GM20431 (cell line): Measurements from ENCODE around the gene TSPAN31.
"Not testable (repeated sequence)": the region's sequence is repeated elsewhere in the genome, so short reads cannot be mapped to it uniquely, and the experiment has no call there.

Source experiments
- in situ Hi-C: fragments of 300-500 bp; cut with MseI, MboI; formaldehyde crosslinking; loops from one replicate; pipeline ENCODE4 v1.15.0; 2020; ENCODE audit warnings: low sequenced_read_pairs; ENCODE audit not compliant: unreplicated experiment

Gene TSPAN31, protein sequence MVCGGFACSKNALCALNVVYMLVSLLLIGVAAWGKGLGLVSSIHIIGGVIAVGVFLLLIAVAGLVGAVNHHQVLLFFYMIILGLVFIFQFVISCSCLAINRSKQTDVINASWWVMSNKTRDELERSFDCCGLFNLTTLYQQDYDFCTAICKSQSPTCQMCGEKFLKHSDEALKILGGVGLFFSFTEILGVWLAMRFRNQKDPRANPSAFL

DNA sequence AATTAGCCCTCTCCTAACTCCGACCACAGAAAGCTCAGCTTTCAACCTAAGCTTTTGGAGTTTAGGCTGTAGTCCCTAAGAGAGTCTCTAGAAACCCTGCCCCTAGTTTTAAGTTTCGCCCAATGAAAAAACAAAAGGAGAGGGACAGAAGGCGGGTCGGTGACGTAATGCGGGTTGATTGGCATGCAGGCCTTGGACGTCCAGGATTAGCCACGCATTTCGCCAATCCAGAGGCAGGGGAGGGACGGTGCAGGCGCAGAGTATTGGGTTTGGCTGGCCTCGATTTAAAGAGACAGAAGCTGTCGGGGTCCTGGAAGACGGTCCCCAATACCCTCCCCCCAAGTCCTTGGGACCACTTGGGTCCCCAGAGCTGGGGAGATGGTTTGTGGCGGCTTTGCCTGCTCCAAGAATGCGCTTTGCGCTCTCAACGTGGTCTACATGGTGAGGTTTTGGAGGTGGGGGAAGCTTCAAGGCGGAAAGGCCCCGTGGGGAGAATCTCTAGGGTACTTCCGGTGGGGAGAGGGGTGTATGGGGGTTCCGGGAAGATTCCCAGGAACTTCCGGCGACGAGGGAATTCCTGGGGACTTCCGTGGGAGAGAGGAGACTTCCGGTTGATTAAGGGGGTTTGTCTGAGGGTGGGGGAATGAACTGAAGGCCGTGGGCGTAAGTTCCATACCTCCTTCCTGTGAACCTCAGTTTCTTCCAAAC is at the start of gene TSPAN31:
TSS of gene TSPAN31 (plus strand) at position 263 of the 708 bp plus-strand sequence. CDS start at position 379, 116 bp downstream.
- in situ Hi-C loops, result no loop called here

DNA sequence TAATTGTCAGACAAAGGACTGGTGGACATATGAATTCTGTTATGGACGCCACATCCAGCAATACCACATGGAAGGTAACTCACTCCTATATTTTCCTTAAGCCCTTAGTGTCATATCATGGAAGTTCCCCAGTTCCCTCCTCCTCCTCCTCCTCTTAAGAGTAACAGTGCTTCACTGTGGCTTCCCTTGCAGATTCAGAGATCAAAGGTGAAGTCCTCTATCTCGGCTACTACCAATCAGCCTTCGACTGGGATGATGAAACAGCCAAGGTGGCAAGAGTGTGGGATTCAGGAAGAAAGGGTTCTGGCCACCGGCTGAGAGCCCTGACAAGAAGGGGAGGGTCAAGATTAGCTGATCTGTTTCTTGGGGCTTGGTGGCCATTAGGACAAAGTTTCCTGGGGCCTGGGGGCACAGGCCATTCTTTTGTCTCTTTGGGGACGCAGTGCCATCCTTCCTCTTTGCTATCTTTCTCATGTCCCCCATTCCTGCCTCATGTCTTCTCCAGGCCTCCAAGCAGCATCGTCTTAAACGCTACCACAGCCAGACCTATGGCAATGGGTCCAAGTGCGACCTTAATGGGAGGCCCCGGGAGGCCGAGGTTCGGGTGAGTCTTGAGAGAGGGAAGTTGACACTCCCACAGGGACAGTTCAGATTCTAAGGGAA is 48.9 kb upstream of the TSPAN31 start:
- in situ Hi-C loops, result no loop called here

DNA sequence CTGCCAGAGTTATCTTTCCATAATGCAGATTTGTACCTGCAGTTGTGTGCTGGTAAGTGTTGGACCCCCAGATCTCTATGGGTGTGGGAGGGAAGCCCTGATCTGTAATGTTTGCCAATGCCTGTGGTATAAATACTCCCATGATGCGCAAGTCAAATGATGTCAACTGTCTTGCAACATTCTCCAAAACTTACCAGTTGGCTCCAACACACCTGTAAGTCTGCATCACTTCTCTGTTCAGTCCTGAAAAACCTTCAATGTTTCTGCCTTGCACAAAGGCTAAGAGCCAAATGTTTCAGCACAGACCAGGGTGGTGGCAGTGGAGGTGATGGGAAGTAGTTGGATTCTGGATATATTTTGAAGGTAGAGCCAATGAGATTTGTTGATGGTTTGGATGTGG is 47.8 kb upstream of the TSPAN31 start:
- in situ Hi-C loops, result no loop called here

DNA sequence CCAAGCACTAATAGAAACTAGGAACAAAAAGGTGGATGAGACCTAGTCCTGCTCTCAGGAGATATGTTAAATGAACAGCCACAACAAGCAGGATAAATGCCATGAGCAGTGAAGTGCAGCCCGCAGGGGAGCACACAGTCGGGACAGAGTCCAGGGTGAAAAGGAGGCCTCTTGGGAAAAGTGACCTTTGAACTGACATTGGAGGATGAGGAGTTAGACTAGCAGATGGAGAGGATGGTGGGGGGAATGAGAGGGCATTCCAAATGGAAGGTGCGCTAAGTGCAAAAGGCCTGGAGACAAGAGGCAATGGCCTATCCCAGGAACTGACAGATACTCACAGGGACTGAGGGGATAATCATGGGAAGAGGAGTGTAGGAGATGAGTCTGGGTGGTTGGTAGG is 46.4 kb upstream of the TSPAN31 start:
- in situ Hi-C loops, result no loop called here

DNA sequence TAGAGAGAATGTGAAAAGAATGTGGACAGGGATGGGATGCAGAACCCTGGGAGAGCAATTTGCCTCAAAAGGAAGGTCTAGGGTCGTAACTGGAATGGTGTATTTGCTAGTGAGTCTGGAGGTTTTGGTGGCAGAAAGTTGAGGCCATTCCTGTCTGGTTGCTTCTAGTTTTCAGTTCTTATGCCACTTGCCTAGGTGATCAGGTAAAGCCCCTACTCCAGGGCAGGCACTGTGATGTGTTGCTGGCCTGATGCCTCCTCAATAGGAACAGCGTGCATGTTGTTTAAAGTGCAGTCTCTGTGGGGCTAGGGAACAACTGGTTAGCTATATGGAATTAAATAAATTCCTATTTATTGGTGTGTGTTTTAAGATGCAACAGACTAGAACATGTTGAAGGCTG is 44.5 kb upstream of the TSPAN31 start:
- in situ Hi-C loops, result no loop called here

DNA sequence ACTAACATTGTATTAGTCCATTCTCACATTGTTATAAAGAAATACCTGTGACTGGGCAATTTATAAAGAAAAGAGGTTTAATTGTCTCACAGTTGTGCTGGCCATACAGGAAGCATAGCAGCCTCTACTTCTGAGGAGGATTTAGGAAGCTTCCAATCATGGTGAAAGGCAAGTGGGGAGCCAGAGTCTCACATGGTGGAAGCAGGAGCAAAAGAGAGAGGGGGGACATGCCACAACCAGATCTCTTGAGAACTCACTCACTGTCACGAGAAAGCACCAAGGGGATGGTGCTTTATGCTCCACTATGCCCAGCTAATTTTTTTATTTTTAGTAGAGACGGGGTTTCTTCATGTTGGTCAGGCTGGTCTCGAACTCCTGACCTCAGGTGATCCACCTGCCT is 37.6 kb upstream of the TSPAN31 start:
- in situ Hi-C loops, result no loop called here

DNA sequence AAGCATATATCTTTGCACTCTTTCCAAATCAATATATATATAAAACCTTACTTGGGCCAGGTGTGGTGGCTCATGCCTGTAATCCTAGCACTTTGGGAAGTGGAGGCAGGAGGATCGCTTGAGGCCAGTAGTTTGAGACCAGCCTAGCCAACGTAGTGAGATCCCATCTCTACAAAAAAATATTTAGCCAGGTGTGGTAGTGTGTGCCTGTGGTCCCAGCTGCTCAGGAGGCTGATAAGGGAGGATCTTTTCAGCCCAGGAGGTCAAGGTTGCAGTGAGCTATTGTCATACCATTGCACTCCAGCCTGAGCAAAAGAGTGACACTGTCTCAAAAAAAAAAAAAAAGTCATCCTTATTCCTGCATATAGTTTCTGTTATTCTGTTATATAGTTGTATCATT is 36.5 kb upstream of the TSPAN31 start:
- in situ Hi-C loops, result no loop called here

DNA sequence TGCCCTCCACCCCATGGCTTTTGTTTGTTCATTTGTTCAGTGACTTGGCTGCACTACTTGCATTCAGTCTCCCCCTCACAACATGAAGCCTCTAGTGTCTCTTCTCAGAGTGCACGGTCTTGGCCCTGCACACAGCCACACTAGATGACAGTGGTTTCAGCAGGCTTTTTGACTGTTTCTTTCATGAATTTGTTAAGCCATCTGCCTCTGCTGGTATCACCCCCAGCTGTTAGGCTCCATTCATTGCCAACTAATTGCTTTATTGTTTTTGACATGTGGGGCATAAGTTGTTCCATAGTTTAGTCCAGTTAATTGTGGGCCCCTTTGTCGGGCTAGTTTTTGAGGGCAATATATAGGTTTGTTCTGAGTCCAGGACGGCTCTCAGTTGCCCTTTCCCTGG is 32.1 kb upstream of the TSPAN31 start:
- in situ Hi-C loops, result no loop called here

DNA sequence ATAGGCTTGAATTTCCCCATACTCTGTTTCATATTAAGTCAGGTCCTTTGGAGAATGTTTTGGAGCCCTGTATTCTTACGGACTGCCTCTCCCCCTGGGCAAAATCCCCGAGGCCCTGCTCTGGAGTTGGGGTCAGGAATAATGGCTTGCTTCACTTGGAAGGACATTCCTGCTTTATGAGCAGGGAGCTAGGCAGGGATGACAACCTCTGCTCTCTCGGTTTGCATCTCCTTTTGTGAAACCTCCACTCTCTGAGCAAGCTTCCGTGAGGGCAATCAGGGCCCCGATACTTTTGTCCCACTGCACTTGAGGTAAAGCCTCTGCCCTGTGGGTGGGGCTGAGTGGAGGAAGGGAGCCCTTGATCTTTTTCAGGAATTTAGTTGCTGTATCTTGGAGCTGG is 31.6 kb upstream of the TSPAN31 start:
- in situ Hi-C loops, result no loop called here

DNA sequence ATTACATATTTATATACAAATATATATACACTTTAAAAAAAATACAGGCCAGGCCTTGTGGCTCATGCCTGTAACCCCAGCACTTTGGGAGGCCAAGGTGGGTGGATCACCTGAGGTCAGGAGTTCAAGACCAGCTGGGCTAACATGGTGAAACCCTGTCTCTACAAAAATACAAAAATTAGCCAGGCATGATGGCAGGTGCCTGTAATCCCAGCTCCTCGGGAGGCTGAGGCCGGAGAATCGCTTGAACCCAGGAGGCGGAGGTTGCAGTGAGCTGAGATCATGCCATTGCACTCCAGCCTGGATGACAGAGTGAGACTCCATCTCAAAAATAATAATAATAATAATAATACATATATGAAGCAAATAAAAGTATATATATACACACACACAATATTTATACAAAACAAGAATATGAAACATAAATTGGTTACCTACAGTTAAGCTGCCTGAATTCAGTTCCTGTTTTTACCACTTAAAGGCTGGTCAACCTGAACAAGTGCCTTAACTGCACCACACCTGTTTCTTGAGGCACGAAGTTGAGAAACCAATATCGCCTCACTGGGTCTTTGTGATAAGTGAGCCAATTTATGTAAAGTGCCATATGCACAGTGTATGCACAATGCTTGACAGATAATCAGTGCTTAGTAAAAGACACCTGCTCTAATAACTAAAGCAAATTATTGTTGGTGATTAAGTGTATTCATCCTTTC is 29.6 kb upstream of the TSPAN31 start:
- in situ Hi-C loops, result not testable (repeated sequence)

DNA sequence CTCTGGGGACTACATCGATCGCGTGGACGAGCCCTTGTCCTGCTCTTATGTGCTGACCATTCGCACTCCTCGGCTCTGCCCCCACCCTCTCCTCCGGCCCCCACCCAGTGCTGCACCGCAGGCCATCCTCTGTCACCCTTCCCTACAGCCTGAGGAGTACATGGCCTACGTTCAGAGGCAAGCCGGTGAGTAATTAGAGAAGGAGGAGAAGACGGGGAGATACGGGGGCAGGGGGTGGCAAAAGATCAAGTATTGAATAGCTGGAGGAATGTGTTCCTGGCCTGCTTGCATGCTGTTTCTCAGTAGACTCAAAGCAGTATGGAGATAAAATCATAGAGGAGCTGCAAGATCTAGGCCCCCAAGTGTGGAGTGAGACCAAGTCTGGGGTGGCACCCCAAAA is 29.1 kb upstream of the TSPAN31 start:
- in situ Hi-C loops, result no loop called here

DNA sequence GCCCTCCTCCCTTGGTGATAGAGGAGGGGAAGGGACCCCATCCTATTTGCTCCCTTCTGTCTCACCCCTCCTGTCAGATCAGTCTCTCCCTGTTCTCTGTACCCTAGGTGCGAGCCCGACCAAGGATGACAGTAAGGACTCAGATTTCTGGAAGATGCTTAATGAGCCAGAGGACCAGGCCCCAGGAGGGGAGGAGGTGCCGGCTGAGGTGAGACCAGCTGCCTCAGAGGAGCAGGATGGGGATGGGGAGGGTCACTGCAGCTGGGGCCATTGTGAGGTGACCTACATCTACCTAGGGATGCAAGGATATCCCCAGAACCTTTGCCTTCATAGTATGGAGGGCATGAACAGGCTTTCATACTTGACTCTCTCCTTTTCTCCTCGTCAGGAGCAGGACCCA is 28.5 kb upstream of the TSPAN31 start:
- in situ Hi-C loops, result no loop called here

DNA sequence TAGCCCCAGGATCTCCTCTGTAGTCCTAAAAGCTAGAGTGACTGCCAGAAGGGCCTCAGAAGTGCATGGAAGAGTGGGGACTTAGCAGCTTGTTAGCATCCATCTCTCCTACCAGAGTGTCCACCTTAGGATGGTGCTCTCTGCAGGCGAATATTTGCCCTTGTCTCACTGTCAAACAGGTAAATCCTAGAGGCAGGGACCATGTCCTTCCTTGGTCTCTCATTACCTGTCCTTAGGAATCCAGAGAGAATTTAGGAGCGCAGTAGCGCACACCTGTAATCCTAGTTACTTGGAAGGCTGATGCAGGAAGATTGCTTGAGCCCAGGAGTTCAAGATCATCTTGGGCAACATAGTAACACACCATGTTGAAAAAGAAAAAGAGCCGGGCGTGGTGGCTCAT is 27.7 kb upstream of the TSPAN31 start:
- in situ Hi-C loops, result no loop called here

DNA sequence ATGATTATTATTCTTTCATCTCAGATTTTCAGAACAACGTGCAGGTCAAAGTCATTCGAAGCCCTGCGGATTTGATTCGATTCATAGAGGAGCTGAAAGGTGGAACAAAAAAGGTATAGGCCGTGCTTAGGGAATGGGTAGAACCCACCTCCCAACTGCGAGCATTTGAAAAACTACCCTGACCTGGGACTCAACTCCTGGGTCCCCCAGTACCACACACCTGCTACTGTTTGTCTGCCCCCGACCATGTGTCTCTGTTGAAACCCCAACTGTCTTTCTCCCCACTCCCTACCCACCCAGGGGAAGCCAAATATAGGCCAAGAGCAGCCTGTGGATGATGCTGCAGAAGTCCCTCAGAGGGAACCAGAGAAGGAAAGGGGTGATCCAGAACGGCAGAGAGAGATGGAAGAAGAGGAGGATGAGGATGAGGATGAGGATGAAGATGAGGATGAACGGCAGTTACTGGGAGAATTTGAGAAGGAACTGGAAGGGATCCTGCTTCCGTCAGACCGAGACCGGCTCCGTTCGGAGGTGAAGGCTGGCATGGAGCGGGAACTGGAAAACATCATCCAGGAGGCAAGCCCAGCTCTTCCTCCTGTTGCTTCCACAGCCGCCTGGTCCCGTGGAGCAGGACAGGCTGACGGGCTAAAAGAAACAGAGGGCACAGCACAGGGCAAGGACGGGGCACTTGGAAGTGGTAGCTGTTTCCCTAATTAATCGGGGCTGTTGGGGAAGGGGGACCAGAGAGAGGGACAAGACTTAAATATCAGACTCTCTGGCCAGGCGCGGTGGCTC is 26.8 kb upstream of the TSPAN31 start:
- in situ Hi-C loops, result no loop called here

DNA sequence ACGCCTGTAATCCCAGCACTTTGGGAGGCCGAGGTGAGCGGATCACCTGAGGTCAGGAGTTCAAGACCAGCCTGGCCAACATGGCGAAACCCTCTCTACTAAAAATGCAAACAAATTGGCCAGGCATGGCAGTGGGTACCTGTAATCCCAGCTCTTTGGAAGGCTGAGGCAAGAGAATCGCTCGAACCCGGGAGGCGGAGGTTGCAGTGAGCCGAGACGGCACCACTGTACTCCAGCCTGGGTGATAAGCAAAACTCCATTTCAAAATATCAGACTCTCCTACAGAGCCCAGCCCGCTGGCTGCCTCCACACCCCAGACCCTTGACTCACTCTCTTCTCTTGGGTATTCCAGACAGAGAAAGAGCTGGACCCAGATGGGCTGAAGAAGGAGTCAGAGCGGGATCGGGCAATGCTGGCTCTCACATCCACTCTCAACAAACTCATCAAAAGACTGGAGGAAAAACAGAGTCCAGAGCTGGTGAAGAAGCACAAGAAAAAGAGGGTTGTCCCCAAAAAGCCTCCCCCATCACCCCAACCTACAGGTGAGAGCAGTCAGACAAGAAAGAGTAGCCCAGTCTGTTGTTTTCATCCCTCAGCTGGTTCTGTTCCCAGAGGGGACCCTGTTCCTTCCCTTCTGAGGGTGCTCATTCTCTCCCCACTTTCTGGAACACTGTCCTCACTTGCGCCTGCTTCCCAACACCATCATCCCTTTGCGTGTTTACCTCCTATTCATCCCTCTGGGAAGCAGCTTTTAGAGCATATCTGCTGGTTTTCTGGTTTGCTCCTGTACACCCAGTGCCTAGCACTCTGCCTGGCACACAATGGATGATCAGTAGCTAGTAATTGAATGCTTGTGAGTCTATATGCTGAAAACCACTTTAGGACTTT is 26.0 kb upstream of the TSPAN31 start:
- in situ Hi-C loops, result no loop called here

DNA sequence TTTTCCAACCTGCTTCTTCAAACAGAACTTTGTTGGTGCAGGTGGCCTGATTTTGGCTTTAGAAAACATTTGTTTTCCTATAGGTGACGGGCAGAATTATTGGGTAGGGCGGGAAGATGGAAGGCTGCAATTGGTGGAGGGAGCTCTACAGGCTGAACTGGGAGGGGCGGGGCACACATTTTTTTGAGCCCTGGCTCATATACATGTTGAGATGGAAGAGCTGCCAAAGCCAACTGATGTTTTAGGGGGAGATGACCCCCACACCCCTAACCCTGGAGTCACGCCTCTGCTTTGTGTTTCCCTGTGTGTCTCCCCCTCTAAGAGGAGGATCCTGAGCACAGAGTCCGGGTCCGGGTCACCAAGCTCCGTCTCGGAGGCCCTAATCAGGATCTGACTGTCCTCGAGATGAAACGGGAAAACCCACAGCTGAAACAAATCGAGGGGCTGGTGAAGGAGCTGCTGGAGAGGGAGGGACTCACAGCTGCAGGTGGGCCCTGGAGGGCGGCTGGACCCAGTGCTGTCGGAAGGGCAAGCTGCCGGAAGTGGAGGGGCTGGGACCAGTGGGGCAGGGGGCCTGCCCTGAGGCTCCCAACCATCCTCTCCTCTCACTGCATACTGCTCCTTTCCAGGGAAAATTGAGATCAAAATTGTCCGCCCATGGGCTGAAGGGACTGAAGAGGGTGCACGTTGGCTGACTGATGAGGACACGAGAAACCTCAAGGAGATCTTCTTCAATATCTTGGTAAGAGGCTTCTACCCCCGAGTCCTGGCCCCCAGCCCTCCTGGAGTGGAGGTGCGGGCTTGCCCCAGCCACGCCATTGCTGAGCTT is 24.8 kb upstream of the TSPAN31 start:
- in situ Hi-C loops, result no loop called here

DNA sequence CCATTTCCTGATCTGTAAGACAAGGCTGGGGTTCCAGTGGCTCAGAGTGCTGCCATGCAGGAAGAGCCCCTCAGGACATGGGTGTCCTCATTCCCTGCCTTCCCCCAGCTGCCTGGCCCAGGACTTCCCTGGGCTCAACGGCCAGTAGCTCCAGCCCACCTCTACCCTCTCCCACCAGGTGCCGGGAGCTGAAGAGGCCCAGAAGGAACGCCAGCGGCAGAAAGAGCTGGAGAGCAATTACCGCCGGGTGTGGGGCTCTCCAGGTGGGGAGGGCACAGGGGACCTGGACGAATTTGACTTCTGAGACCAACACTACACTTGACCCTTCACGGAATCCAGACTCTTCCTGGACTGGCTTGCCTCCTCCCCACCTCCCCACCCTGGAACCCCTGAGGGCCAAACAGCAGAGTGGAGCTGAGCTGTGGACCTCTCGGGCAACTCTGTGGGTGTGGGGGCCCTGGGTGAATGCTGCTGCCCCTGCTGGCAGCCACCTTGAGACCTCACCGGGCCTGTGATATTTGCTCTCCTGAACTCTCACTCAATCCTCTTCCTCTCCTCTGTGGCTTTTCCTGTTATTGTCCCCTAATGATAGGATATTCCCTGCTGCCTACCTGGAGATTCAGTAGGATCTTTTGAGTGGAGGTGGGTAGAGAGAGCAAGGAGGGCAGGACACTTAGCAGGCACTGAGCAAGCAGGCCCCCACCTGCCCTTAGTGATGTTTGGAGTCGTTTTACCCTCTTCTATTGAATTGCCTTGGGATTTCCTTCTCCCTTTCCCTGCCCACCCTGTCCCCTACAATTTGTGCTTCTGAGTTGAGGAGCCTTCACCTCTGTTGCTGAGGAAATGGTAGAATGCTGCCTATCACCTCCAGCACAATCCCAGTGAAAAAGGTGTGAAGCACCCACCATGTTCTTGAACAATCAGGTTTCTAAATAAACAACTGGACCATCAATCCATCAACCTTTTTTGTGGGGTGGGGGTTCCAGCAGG is 23.9 kb upstream of the TSPAN31 start:
- in situ Hi-C loops, result no loop called here
